ENCODE data around the gene PANK2.

GRCh38 chr20:3923818-3924217 is 34.6 kb downstream of the PANK2 start:
- TF ChIP-seq EZH2 (IDR thresholded peaks at IDR 0.05; ENCODE audit: low read length, missing control alignments): no peak
- no peak for TF ChIP-seq CTCF (conservative IDR thresholded peaks at IDR 0.05 in 1 of 2, IDR thresholded peaks at IDR 0.05 in 1 of 2; ENCODE audit: low read depth in 1 of 2, low read length in 2 of 2)
